Heart left ventricle (tissue), 13 donors: ENCODE data around the gene COQ8A.

ENCODE experiments used
- POLR2A ChIP-seq, 2 donors: fragments of 450-650 bp; IDR thresholded peaks; one replicate each; pipeline ENCODE4 v1.6.1; 2017; ENCODE audit warnings: antibody characterized with exemption in 2 of 2, mild to moderate bottlenecking in 2 of 2, moderate library complexity in 2 of 2
- TF ChIP-seq, protein P1 (sequence below), 12 donors: fragments of 200-600 bp; sonication (generic) in 4 of 12; IDR thresholded peaks; one replicate each; pipeline versions ENCODE4 v1.5.0 to v1.8.0; 2018 to 2022; ENCODE audit warnings: antibody characterized with exemption in 12 of 12, mild to moderate bottlenecking in 5 of 12
- donor health status: ischemic (EF 13 %, LVEDD 7.1; RV severe dilation, severe dysfunction).
- donor health status: DM: no; HTN: yes; CAD: no.
- donor health status: DM: no; HTN: no; CAD: no.
- donor health status: ischemic (EF 25% LVEDD 6.9; RV normal size, moderate dysfunction).
- donor health status: ischemic (EF 25% LVEDD 5.7; RV mildly dilated, moderate dysfunction).
- donor health status: ischemic (EF 35%, LVEDD 5.7; RV mildly dilated, moderate dysfunction).
- donor health status: nonischemic (EF 11% LVEDD 7.7; RV severe dilation, severe dysfunction).
- donor health status: DM: yes; HTN: yes; CAD: no.
- donor health status: PGD.
- donor health status: ischemic (EF 29% LVEDD 5.4; RV normal size, mild dysfunction).
- donor health status: nonischemic (EF 23%, LVEDD 6.1; RV moderate dilation, normal function).

DNA sequence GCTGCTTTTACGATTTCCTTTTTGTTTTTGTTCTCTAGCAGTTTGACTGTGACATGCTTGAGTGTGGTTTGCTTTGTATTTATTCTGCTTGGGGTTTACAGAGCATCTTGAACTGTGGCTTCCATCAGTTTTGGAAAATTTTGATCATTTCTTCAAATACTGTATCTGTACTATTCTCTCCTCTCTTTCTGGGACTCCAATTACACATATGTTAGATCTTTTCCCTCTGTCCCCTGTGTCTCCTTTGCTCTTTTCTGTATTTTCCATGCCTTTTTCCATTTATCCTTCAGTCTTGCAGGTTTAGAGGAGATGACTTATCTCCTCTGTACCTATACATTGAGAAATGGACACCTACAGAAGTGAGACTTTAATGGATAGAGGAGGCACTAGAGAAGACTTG is 31.7 kb downstream of the COQ8A start:
- TF ChIP-seq, protein P1, sequence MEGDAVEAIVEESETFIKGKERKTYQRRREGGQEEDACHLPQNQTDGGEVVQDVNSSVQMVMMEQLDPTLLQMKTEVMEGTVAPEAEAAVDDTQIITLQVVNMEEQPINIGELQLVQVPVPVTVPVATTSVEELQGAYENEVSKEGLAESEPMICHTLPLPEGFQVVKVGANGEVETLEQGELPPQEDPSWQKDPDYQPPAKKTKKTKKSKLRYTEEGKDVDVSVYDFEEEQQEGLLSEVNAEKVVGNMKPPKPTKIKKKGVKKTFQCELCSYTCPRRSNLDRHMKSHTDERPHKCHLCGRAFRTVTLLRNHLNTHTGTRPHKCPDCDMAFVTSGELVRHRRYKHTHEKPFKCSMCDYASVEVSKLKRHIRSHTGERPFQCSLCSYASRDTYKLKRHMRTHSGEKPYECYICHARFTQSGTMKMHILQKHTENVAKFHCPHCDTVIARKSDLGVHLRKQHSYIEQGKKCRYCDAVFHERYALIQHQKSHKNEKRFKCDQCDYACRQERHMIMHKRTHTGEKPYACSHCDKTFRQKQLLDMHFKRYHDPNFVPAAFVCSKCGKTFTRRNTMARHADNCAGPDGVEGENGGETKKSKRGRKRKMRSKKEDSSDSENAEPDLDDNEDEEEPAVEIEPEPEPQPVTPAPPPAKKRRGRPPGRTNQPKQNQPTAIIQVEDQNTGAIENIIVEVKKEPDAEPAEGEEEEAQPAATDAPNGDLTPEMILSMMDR (IDR thresholded peaks at IDR 0.05), result no peak
- TF ChIP-seq POLR2A (IDR thresholded peaks at IDR 0.05), result no peak
